CD14-positive monocyte (primary cell): ENCODE results near the gene TRAPPC14. TPM values are rescaled to one million over a fixed set of nuclear protein-coding genes. Genes with fewer than 3 reads are reported as not detected.
A peak's percentile ranks its signal among the peaks of the same experiment; 100 is the strongest.

Source experiments
- DNase-seq, 3 donors: peaks; one replicate each; pipeline ENCODE4 v3.0.0-alpha.2; 2011 to 2022
- H2AFZ ChIP-seq: 2 replicates; pipeline ENCODE4 v1.6.0; 2012; ENCODE audit warnings: mild to moderate bottlenecking, low read depth, low read length, inconsistent platforms; ENCODE audit not compliant: insufficient read depth, poor library complexity, severe bottlenecking
- H3K27ac ChIP-seq, 2 donors: 1 replicate in 1 of 2; 2 replicates in 1 of 2; pipeline ENCODE4 v1.5.1; 2012 to 2013; ENCODE audit warnings: low read length in 2 of 2, control low read depth in 1 of 2, inconsistent platforms in 1 of 2, low read depth in 1 of 2, mild to moderate bottlenecking in 1 of 2
- H3K27me3 ChIP-seq, 2 donors: one replicate each; pipeline versions ENCODE4 v1.6.0 to v1.6.1; 2011 to 2013; ENCODE audit warnings: low read length in 2 of 2; ENCODE audit not compliant: control insufficient read depth in 2 of 2, insufficient read depth in 2 of 2
- H3K36me3 ChIP-seq, 2 donors: replicated peaks in 1 of 2; 1 replicate in 1 of 2; 2 replicates in 1 of 2; pipeline versions ENCODE4 v1.5.1 to v1.6.1; 2012 to 2013; ENCODE audit warnings: low read length in 2 of 2, control low read depth in 1 of 2, inconsistent platforms in 1 of 2, mild to moderate bottlenecking in 1 of 2; ENCODE audit not compliant: insufficient read depth in 2 of 2, control insufficient read depth in 1 of 2
- H3K4me1 ChIP-seq, 2 donors: 1 replicate in 1 of 2; 2 replicates in 1 of 2; pipeline versions ENCODE4 v1.5.1 to v1.6.1; 2012 to 2013; ENCODE audit warnings: low read length in 2 of 2, control low read depth in 1 of 2, inconsistent platforms in 1 of 2, mild to moderate bottlenecking in 1 of 2, moderate library complexity in 1 of 2; ENCODE audit not compliant: insufficient read depth in 2 of 2, control insufficient read depth in 1 of 2
- H3K4me2 ChIP-seq: replicated peaks from 2 replicates; pipeline ENCODE3; 2012; ENCODE audit warnings: low read length, moderate library complexity, mild to moderate bottlenecking; ENCODE audit not compliant: poor library complexity, severe bottlenecking; ENCODE audit errors: extremely low read depth
- H3K4me3 ChIP-seq, 3 experiments: fragments of 200-600 bp in 1 of 3; sonication (generic) in 1 of 3; replicated peaks in 1 of 3; 1 replicate in 2 of 3; 2 replicates in 1 of 3; pipeline ENCODE4 v1.5.1; 2011 to 2013; ENCODE audit warnings: low read length in 3 of 3, mild to moderate bottlenecking in 3 of 3, control low read depth in 2 of 3, low read depth in 2 of 3, inconsistent platforms in 1 of 3, moderate library complexity in 1 of 3
- H3K79me2 ChIP-seq: 2 replicates; pipeline ENCODE4 v1.6.0; 2012; ENCODE audit warnings: mild to moderate bottlenecking, control low read depth, inconsistent platforms, low read length, moderate library complexity; ENCODE audit not compliant: insufficient read depth
- H3K9ac ChIP-seq: 2 replicates; pipeline ENCODE4 v1.6.0; 2017; ENCODE audit warnings: low read length, mild to moderate bottlenecking; ENCODE audit not compliant: insufficient read depth, poor library complexity, severe bottlenecking
- H3K9me3 ChIP-seq, 2 donors: replicated peaks in 1 of 2; 1 replicate in 1 of 2; 2 replicates in 1 of 2; pipeline versions ENCODE4 v1.5.1 to v1.6.1; 2012 to 2013; ENCODE audit warnings: low read length in 2 of 2, control low read depth in 1 of 2; ENCODE audit not compliant: control insufficient read depth in 1 of 2, insufficient read depth in 1 of 2
- H4K20me1 ChIP-seq: 2 replicates; pipeline ENCODE4 v1.6.0; 2012; ENCODE audit warnings: mild to moderate bottlenecking, low read length, control low read depth, moderate library complexity; ENCODE audit not compliant: insufficient read depth
- H3K27ac Mint-ChIP-seq, 7 donors: one replicate each; pipeline ENCODE4 v1.8.0; 2020; ENCODE audit warnings: mild to moderate bottlenecking in 7 of 7, mixed read lengths in 7 of 7, moderate library complexity in 6 of 7, inconsistent platforms in 2 of 7
- H3K27me3 Mint-ChIP-seq, 3 donors: one replicate each; pipeline ENCODE4 v1.8.0; 2021 to 2022; ENCODE audit warnings: low read depth in 3 of 3, mild to moderate bottlenecking in 3 of 3, mixed read lengths in 3 of 3, moderate library complexity in 3 of 3, inconsistent platforms in 1 of 3
- H3K36me3 Mint-ChIP-seq, 2 donors: one replicate each; pipeline ENCODE4 v1.8.0; 2020; ENCODE audit warnings: mixed read lengths in 2 of 2, inconsistent platforms in 1 of 2, mild to moderate bottlenecking in 1 of 2
- H3K4me1 Mint-ChIP-seq: one replicate; pipeline ENCODE4 v1.8.0; 2020; ENCODE audit warnings: mild to moderate bottlenecking, mixed read lengths
- H3K4me3 Mint-ChIP-seq, 2 donors: one replicate each; pipeline ENCODE4 v1.8.0; 2020; ENCODE audit warnings: mild to moderate bottlenecking in 2 of 2, mixed read lengths in 2 of 2, moderate library complexity in 1 of 2
- H3K9me3 Mint-ChIP-seq, 7 donors: one replicate each; pipeline ENCODE4 v1.8.0; 2020 to 2022; ENCODE audit warnings: mixed read lengths in 7 of 7, mild to moderate bottlenecking in 6 of 7, moderate library complexity in 6 of 7, inconsistent platforms in 2 of 7
- WGBS: methylation state at CpG from one replicate; pipeline ENCODE4 v1.1.5; 2013; ENCODE audit warnings: missing lambda C conversion rate; ENCODE audit not compliant: insufficient coverage; 5-methylcytosine and 5-hydroxymethylcytosine counted together
- intact Hi-C, 2 donors: fragments of 100-400 bp; cut with micrococcal nuclease; formaldehyde crosslinking; loops; one replicate each; pipeline versions ENCODE4 v1.15.0 to v1.15.1; 2023
- polyA plus RNA-seq, 3 donors: library from polyadenylated mRNA; depleted of rRNA in 1 of 3; unstranded in 2 of 3; stranded (reverse) in 1 of 3; fragments of 300-500 nt in 2 of 3; fragments of >200 nt in 1 of 3; fragmentation: Illumina TruSeq in 2 of 3; gene quantifications; 1 replicate in 2 of 3; 2 replicates in 1 of 3; pipeline ENCODE4 v1.2.3, GENCODE V29; 2012 to 2021
- TF ChIP-seq, protein P1 (sequence below): fragments of 200-600 bp; IDR thresholded peaks from one replicate; pipeline ENCODE4 v1.8.0; 2022; ENCODE audit warnings: antibody characterized with exemption, mild to moderate bottlenecking

TRAPPC14 gene
- polyA plus RNA-seq, 3 donors = 1.0 to 38.4 (median 1.6) TPM

GRCh38 chr7:100191775-100192174, 33.3 kb upstream of the TRAPPC14 start:
- H3K4me3 ChIP-seq = no peak overlapping the region
- H3K9ac ChIP-seq = no peak overlapping the region

DNA sequence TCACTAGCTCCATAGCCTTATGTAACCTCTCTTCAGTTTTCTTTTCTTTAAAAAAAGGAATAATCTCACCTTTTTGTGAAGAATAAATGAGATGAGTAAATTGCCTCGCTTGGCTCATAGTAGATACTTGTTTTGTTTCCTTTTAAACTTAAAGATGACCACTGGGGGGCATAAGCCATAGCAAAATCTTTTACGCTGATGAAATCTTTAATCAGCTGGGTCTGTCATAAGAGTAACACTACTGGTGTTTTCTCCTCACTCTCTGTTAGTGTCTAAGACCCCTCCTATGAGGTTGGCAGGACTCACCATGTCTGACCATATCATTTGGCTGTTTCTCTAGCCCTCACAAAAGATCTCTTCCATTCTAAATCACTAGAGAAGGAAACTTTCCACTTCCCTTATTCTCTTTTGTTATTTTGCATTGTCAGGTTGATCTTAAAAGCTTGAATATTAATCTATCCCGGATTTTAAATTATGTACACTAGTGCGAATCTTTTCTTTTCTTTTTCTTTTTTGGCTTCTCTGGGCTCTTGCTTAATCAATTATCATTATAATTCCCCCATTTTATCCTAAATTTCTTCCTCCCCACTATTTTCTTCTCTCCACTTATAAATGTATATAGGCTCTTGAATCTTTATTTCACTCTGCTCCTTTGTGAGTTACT, 31.7 kb upstream of the TRAPPC14 start:
- no peak overlapping the region for H3K9ac ChIP-seq
- no peaks in the 10 kb centered on the region for H3K9me3 ChIP-seq
- intact Hi-C loops = no loop called here
- TF ChIP-seq, protein P1, sequence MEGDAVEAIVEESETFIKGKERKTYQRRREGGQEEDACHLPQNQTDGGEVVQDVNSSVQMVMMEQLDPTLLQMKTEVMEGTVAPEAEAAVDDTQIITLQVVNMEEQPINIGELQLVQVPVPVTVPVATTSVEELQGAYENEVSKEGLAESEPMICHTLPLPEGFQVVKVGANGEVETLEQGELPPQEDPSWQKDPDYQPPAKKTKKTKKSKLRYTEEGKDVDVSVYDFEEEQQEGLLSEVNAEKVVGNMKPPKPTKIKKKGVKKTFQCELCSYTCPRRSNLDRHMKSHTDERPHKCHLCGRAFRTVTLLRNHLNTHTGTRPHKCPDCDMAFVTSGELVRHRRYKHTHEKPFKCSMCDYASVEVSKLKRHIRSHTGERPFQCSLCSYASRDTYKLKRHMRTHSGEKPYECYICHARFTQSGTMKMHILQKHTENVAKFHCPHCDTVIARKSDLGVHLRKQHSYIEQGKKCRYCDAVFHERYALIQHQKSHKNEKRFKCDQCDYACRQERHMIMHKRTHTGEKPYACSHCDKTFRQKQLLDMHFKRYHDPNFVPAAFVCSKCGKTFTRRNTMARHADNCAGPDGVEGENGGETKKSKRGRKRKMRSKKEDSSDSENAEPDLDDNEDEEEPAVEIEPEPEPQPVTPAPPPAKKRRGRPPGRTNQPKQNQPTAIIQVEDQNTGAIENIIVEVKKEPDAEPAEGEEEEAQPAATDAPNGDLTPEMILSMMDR = peak; percentile 58
- H4K20me1 ChIP-seq = no peaks in the 10 kb centered on the region
- H3K4me1 Mint-ChIP-seq = peaks cover 29% of the 10 kb centered on the region
- H3K36me3 ChIP-seq = no peaks in the 10 kb centered on the region
- peak in 2 of 3 donors; percentile 26 to 33 for DNase-seq
- H2AFZ ChIP-seq = peak overlapping the region; percentile 44
- H3K27ac ChIP-seq = no peak overlapping the region
- H3K9me3 Mint-ChIP-seq = no peaks in the 10 kb centered on the region
- peak overlapping the region in 2 of 7 donors; percentile 4 to 16 for H3K27ac Mint-ChIP-seq
- no peaks in the 10 kb centered on the region for H3K36me3 Mint-ChIP-seq
- H3K4me3 Mint-ChIP-seq = no peak overlapping the region
- peaks cover 21 to 27% of the 10 kb centered on the region in 2 donors for H3K4me1 ChIP-seq
- 0% methylated on average over 1 of the region's 4 CpGs for WGBS
- H3K79me2 ChIP-seq = no peaks in the 10 kb centered on the region
- H3K27me3 Mint-ChIP-seq = peaks cover 0 to 2% (median 1%) of the 10 kb centered on the region in 3 donors
- H3K27me3 ChIP-seq = no peaks in the 10 kb centered on the region
- no peak overlapping the region for H3K4me2 ChIP-seq
- no peak overlapping the region for H3K4me3 ChIP-seq

More at GRCh38 chr7:100191775-100192174, 33.3 kb upstream of the TRAPPC14 start:
- Mint-ChIP-seq H3K4me3 (no peak overlapping the region), H3K9me3 (no peaks in the 10 kb centered on the region), H3K36me3 (no peaks in the 10 kb centered on the region), H3K4me1 (peaks cover 30% of the 10 kb centered on the region), H3K27ac (peak overlapping the region in 3 of 7 donors; percentile 46 to 58 (median 48)), H3K27me3 (peaks cover 0 to 2% (median 1%) of the 10 kb centered on the region in 3 donors)
- Histone ChIP-seq H3K36me3 (no peaks in the 10 kb centered on the region), H3K4me1 (peaks cover 21 to 27% of the 10 kb centered on the region in 2 donors), H3K79me2 (no peaks in the 10 kb centered on the region), H3K27ac (no peak overlapping the region), H2AFZ (no peak overlapping the region), H3K4me2 (no peak overlapping the region), H3K9me3 (no peaks in the 10 kb centered on the region), H4K20me1 (no peaks in the 10 kb centered on the region), H3K27me3 (no peaks in the 10 kb centered on the region)
- TF ChIP-seq, protein P1 = no peak
- peak in 1 of 3 donors; percentile 16 for DNase-seq
- no CpG with 5 or more reads among the region's 2 CpGs for WGBS
- intact Hi-C loops = no loop called here
